ENCODE results near the gene OR4E1.

The OR4E1 gene

DNA sequence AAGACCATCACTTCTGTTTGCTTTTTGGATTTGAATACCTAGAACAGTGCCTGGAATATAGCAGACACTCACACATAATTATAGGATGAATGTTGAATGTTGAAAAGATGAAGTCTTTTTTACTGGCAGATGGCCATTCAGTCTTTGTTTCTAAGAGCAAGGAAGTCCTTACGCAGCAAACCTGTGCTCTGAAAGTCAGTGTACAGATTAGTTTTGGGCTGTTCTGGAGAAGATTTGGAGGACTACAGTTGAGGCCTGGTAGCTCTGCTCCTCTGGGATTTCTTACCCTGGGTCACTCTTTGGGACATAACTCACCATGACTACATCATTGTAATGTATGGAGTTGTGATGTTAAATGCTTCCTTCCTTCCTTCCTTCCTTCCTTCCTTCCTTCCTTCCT lies 16.6 kb downstream of the OR4E1 start:
- TF ChIP-seq, protein P1, sequence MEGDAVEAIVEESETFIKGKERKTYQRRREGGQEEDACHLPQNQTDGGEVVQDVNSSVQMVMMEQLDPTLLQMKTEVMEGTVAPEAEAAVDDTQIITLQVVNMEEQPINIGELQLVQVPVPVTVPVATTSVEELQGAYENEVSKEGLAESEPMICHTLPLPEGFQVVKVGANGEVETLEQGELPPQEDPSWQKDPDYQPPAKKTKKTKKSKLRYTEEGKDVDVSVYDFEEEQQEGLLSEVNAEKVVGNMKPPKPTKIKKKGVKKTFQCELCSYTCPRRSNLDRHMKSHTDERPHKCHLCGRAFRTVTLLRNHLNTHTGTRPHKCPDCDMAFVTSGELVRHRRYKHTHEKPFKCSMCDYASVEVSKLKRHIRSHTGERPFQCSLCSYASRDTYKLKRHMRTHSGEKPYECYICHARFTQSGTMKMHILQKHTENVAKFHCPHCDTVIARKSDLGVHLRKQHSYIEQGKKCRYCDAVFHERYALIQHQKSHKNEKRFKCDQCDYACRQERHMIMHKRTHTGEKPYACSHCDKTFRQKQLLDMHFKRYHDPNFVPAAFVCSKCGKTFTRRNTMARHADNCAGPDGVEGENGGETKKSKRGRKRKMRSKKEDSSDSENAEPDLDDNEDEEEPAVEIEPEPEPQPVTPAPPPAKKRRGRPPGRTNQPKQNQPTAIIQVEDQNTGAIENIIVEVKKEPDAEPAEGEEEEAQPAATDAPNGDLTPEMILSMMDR (IDR thresholded peaks at IDR 0.05; ENCODE audit: borderline replicate concordance, control extremely low read depth, extremely low read depth, insufficient read depth, missing control alignments): no peak
- in situ Hi-C loops (cut with MboI; ENCODE audit: low sequenced_read_pairs, unreplicated experiment): no loop called here

DNA sequence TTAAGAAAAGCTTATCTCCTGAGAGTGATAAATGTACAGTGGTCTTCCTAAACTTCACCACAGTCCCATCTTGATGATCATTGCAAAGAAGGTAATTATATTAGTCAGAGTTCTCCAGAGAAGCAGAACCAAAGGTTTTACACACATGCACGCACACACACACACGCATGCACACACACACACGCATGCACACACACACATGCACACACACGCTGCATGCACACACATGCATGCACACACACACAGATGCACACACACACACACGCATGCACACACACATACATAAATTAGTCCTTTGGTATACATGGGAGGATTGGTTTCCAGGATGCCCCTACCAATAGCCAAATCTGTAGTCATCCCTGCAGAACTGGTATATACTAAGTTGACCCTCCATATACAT lies 19.4 kb downstream of the OR4E1 start:
- in situ Hi-C loops (cut with MboI; ENCODE audit: low sequenced_read_pairs, unreplicated experiment): no loop called here
- TF ChIP-seq, protein P1 (IDR thresholded peaks at IDR 0.05; ENCODE audit: borderline replicate concordance, control extremely low read depth, extremely low read depth, insufficient read depth, missing control alignments): no peak
- DNase-seq (ENCODE audit: low spot score): no peak

More for the DNA sequence above, 16.6 kb downstream of the OR4E1 start:
- no peak for DNase-seq (ENCODE audit: low spot score)

DNA sequence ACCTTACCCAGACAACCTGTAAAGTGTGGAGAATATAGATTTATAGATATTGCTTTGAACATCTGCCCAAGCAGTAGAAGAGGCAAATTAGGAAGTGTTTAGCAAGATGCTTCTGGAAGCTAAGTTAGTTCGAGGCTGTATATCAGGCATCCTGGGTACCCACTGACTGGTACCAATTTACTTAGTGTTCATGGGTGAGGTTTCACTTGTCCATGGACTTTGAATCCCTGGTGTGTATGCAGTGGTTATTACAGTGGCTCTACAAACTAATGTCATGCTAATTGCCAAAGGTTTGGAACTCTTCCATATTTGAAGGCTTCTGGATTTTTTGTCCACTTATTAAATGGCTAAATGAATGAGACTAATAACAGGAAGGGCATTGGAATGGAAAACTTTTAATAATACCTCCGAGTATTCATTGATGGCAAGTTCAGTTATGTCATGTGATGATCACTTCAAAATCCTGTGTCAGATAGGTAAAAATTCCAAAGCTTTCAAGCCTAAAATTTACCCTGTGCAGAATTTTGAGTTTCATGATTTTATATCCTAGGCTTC lies 20.2 kb downstream of the OR4E1 start, which contains the start of gene OR4E2:
Gene OR4E2, plus strand, starts transcription at position 505 of the 555 bp plus-strand sequence. CDS start 11,248 bp downstream, outside the sequence.
- DNase-seq (ENCODE audit: low spot score): no peak
- in situ Hi-C loops (cut with MboI; ENCODE audit: low sequenced_read_pairs, unreplicated experiment): no loop called here
- TF ChIP-seq, protein P1 (IDR thresholded peaks at IDR 0.05; ENCODE audit: borderline replicate concordance, control extremely low read depth, extremely low read depth, insufficient read depth, missing control alignments): no peak

DNA sequence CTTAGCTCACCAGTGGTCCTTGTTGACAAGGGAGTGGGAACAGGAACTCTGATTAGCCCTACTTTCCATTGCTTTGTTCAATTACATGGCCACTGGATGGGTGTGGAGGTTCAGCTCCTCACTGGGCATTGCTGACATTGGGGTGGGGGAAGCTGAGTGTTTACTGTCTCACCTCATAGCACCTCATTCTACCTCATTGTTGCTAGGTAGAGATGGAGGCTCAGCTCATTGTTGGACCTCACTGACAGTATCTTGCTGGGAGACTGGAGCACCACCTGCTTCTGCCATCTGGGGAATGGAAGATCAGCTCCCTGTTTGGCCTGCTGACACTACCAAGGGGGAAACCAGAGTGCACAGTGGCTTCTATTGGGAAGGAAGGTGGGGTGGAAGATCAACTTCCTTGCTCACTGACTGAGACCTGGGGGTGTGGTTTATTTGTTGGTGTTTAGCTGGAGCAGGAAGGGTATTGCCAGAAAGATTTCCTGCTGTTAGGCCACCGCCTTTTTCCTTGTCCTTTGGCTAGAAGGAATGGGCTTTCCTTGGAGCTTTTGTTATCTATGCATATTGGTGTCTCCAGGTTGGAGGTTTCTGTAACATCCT lies 21.3 kb downstream of the OR4E1 start:
- TF ChIP-seq, protein P1 (IDR thresholded peaks at IDR 0.05; ENCODE audit: borderline replicate concordance, control extremely low read depth, extremely low read depth, insufficient read depth, missing control alignments): no peak
- DNase-seq (ENCODE audit: low spot score): no peak
- in situ Hi-C loops (cut with MboI; ENCODE audit: low sequenced_read_pairs, unreplicated experiment): no loop called here

DNA sequence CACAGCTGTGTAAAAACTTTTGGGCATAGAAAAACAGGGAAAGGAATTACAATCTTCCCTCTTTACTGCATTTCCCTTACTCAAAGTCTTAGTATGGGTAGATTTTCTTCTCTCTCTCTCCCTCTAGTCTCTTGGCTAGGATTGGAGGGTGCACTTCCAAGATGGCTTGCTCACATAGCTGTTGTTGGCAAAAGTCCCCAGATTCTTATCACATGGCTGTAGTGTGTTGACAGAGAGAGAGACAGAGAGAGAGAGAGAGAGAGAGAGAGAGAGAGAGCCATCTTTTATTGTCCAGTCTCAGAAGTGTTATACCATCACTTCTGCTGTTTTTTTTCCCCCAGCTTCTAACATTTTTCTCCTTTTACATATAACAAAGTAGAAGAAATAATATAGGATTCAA lies 26.2 kb downstream of the OR4E1 start:
- in situ Hi-C loops (cut with MboI; ENCODE audit: low sequenced_read_pairs, unreplicated experiment): no loop called here
- DNase-seq (ENCODE audit: low spot score): no peak
- TF ChIP-seq, protein P1 (IDR thresholded peaks at IDR 0.05; ENCODE audit: borderline replicate concordance, control extremely low read depth, extremely low read depth, insufficient read depth, missing control alignments): no peak

DNA sequence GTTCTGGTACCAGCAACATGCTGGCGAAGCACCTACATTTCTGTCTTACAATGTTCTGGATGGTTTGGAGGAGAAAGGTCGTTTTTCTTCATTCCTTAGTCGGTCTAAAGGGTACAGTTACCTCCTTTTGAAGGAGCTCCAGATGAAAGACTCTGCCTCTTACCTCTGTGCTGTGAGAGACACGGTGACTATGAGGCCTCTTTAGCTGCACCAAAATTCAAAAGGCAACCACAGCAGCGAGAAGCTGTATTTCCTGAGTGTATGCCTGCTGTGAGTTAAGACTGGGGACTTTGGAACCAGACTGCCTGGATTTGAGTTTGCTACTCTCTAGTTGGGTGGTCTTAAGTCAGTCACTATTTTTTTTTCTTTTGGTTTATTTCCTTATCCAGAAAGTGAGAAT lies 30.2 kb downstream of the OR4E1 start:
- TF ChIP-seq, protein P1 (IDR thresholded peaks at IDR 0.05; ENCODE audit: borderline replicate concordance, control extremely low read depth, extremely low read depth, insufficient read depth, missing control alignments): no peak
- in situ Hi-C loops (cut with MboI; ENCODE audit: low sequenced_read_pairs, unreplicated experiment): no loop called here
- DNase-seq (ENCODE audit: low spot score): no peak
